Ascending aorta (tissue), 2 donors: Measurements from ENCODE around the gene GFER. TPM values are rescaled to one million over a fixed set of nuclear protein-coding genes. Genes with fewer than 3 reads are reported as not detected.

Experiments used
- DNase-seq, 2 donors: peaks; one replicate each; pipeline ENCODE4 v3.0.0-alpha.2; 2019; ENCODE audit warnings: low spot score in 2 of 2
- H3K27ac ChIP-seq, 2 donors: fragments of 200-600 bp; sonication (generic); one replicate each; pipeline ENCODE4 v1.5.1; 2016 to 2017; ENCODE audit warnings: mild to moderate bottlenecking in 1 of 2
- H3K27me3 ChIP-seq: fragments of 200-600 bp; sonication (generic); one replicate; pipeline ENCODE4 v1.5.1; 2017
- H3K36me3 ChIP-seq, 2 donors: fragments of 200-600 bp; sonication (generic); one replicate each; pipeline ENCODE4 v1.5.1; 2016
- H3K4me1 ChIP-seq, 2 donors: fragments of 200-600 bp; sonication (generic); one replicate each; pipeline ENCODE4 v1.5.1; 2016 to 2017; ENCODE audit warnings: mild to moderate bottlenecking in 1 of 2
- H3K4me3 ChIP-seq, 2 donors: fragments of 200-600 bp; sonication (generic); one replicate each; pipeline ENCODE4 v1.5.1; 2016 to 2017; ENCODE audit warnings: mild to moderate bottlenecking in 1 of 2
- H3K9me3 ChIP-seq, 2 donors: fragments of 200-600 bp; sonication (generic); one replicate each; pipeline ENCODE4 v1.5.1; 2016
- intact Hi-C: fragments of 100-400 bp; cut with DNase I; formaldehyde crosslinking; loops from one replicate; pipeline ENCODE4 v1.15.1; 2023
- total RNA-seq: library from RNA; depleted of rRNA; stranded (reverse); fragments of >200 nt; gene quantifications from one replicate; pipeline ENCODE4 v1.1.0, GENCODE V29; 2016
- TF ChIP-seq, protein P1 (sequence below), 3 experiments: fragments of 200-600 bp in 2 of 3; fragments of 450-650 bp in 1 of 3; sonication (generic) in 2 of 3; IDR thresholded peaks; one replicate each; pipeline ENCODE4 v1.5.1; 2016 to 2019; ENCODE audit warnings: antibody characterized with exemption in 3 of 3, mild to moderate bottlenecking in 1 of 3, moderate library complexity in 1 of 3

The GFER gene
- total RNA-seq, 1 donor from 2014 or later = 2.7 TPM

DNA sequence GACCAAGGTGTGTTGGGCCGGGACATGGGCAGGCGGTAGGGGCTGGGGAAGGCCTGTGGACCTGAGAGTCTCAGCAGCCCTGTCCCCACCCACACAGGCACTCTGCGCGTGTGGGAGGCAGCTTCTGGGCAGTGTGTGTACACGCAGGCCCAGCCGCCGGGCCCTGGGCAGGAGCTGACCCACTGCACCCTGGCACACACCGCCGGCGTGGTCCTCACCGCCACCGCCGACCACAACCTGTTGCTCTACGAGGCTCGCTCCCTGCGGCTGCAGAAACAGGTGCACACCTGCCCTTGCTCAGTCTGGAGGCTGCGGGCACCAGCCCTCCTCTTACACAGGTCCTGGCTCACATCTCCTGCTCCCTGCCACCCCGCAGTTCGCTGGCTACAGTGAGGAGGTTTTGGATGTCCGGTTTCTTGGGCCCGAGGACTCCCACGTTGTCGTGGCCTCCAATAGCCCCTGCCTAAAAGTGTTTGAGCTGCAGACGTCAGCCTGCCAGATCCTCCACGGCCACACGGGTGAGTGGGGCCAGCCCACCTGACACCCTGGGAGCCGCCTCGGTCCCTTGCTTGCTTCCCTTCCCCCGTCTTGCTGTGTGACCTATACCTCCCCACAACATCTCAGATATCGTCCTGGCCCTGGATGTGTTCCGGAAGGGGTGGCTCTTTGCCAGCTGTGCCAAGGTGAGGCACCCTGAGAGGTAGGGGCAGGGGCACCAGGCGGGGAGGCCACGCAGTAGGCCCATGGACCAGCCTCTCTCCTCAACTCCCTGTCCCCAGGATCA lies 8.4 kb upstream of the GFER start:
- peaks cover 10% of the 10 kb centered on the region for H3K27me3 ChIP-seq
- intact Hi-C loops = no loop called here
- DNase-seq = no peak
- H3K4me3 ChIP-seq = no peak overlapping the region
- peaks cover 14 to 16% of the 10 kb centered on the region in 2 donors for H3K4me1 ChIP-seq
- TF ChIP-seq, protein P1, sequence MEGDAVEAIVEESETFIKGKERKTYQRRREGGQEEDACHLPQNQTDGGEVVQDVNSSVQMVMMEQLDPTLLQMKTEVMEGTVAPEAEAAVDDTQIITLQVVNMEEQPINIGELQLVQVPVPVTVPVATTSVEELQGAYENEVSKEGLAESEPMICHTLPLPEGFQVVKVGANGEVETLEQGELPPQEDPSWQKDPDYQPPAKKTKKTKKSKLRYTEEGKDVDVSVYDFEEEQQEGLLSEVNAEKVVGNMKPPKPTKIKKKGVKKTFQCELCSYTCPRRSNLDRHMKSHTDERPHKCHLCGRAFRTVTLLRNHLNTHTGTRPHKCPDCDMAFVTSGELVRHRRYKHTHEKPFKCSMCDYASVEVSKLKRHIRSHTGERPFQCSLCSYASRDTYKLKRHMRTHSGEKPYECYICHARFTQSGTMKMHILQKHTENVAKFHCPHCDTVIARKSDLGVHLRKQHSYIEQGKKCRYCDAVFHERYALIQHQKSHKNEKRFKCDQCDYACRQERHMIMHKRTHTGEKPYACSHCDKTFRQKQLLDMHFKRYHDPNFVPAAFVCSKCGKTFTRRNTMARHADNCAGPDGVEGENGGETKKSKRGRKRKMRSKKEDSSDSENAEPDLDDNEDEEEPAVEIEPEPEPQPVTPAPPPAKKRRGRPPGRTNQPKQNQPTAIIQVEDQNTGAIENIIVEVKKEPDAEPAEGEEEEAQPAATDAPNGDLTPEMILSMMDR (IDR thresholded peaks at IDR 0.05) = no peak
- peaks cover 43 to 49% of the 10 kb centered on the region in 2 donors for H3K36me3 ChIP-seq
- H3K27ac ChIP-seq = no peak overlapping the region
- no peaks in the 10 kb centered on the region for H3K9me3 ChIP-seq

DNA sequence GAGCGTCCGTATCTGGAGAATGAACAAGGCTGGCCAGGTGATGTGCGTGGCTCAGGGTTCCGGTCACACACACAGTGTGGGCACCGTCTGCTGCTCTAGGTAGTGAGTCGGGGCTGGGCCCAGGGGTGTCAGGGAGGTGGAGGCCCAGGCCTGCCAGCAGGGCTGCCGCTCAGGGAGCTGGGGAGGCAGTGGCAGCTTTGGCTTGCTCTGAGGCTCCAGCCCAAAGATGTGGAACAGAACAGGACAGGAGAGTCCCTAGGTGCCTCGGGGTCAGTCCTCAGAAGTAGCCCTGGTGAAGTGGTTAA lies 7.8 kb upstream of the GFER start:
- Histone ChIP-seq H3K4me1 (peaks cover 10 to 11% of the 10 kb centered on the region in 2 donors), H3K4me3 (no peak overlapping the region), H3K9me3 (no peaks in the 10 kb centered on the region), H3K27ac (no peak overlapping the region), H3K36me3 (peaks cover 43 to 49% of the 10 kb centered on the region in 2 donors), H3K27me3 (peaks cover 15% of the 10 kb centered on the region)
- DNase-seq = no peak
- TF ChIP-seq, protein P1 (IDR thresholded peaks at IDR 0.05) = no peak
- intact Hi-C loops = no loop called here

DNA sequence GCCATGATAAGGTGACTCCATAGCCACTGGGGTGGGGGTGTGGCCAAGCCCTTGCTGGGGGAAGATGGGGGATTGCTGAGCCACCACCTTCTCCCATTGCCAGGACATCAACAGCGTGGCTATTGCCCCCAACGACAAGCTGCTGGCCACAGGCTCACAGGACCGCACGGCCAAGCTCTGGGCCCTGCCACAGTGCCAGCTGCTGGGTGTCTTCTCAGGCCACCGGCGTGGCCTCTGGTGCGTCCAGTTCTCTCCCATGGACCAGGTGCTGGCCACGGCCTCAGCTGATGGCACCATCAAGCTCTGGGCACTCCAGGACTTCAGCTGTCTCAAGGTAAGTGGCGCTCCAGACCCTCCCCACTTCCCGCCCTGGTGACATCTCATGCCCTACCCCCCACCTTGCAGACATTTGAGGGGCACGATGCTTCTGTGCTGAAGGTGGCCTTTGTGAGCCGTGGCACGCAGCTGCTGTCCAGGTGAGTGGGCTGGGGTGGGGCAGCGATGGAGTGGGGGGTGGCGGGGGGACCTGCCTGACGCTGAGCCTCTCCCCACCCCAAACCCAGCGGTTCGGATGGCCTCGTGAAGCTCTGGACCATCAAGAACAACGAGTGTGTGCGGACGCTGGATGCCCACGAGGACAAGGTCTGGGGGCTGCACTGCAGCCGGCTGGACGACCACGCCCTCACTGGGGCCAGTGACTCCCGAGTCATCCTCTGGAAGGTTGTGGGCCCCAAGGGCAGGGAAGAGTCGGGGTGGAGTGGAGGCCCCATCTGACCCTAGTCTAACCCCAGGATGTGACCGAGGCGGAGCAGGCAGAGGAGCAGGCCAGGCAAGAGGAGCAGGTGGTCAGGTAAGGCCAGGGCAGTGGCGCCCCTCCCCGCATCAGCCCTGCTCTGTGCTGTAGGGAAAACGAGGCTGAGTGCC lies 6.8 kb upstream of the GFER start:
- no peak for DNase-seq
- Histone ChIP-seq H3K27ac (no peak overlapping the region), H3K4me3 (no peak overlapping the region), H3K27me3 (peaks cover 17% of the 10 kb centered on the region), H3K4me1 (peaks cover 8% of the 10 kb centered on the region in 2 donors), H3K9me3 (no peaks in the 10 kb centered on the region), H3K36me3 (peaks cover 43 to 49% of the 10 kb centered on the region in 2 donors)
- TF ChIP-seq, protein P1 (IDR thresholded peaks at IDR 0.05) = no peak
- intact Hi-C loops = no loop called here

DNA sequence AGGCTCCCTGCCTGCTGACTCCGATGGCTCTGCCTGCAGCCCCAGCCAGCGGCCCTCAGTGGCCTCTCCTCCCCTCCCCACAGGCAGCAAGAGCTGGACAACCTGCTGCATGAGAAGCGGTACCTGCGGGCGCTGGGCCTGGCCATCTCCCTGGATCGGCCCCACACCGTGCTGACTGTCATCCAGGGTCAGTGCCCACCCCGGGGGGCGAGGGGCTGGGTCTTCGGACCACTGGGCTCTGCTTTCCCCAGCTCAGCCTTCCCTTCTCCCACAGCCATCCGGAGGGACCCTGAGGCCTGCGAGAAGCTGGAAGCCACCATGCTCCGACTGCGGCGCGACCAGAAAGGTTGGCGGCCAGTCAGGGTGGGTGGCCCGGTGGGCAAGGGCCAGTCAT lies 6.1 kb upstream of the GFER start:
- Histone ChIP-seq H3K4me1 (peaks cover 1% of the 10 kb centered on the region in 2 donors), H3K9me3 (no peaks in the 10 kb centered on the region), H3K27me3 (peaks cover 17% of the 10 kb centered on the region), H3K36me3 (peaks cover 43 to 49% of the 10 kb centered on the region in 2 donors), H3K4me3 (no peak overlapping the region), H3K27ac (no peak overlapping the region)
- DNase-seq = no peak
- TF ChIP-seq, protein P1 (IDR thresholded peaks at IDR 0.05) = no peak
- intact Hi-C loops = no loop called here

DNA sequence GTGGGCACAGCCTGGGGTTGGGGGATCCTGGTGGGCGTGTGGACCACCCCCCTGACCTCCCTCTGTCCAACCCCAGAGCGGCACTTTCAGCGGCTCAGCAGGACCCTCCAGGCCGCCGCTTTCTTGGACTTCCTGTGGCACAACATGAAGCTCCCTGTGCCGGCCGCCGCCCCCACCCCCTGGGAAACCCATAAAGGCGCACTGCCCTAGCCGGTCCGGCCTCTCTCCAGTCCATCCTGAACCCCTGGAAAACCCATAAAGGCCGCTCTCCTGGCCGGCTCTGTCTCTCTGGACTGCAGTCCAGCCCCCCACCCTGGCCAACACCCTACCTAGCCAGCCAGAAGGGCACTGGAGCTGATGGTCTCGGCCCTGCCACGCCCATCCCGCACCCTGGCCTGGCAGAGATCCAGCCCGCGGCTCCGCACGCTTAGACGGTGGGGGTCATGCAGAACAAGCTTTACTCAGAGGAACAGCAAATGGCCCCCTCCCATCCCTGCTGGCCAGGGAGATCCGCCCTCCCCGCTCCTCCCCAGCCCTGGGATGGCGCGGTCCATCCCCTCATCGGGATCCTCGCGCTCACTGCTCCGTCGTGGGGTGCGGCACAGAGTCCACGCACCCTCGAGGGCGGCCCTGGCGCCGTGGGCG lies 5.4 kb upstream of the GFER start:
- Histone ChIP-seq H3K27ac (no peak overlapping the region), H3K4me1 (peaks cover 4% of the 10 kb centered on the region in 2 donors), H3K4me3 (no peak overlapping the region), H3K9me3 (no peaks in the 10 kb centered on the region), H3K36me3 (peaks cover 43 to 49% of the 10 kb centered on the region in 2 donors), H3K27me3 (peaks cover 17% of the 10 kb centered on the region)
- DNase-seq = no peak
- TF ChIP-seq, protein P1 (IDR thresholded peaks at IDR 0.05) = no peak
- intact Hi-C loops = no loop called here
